Type B pancreatic cell (in vitro differentiated cells): Measurements from ENCODE around the gene NAGLU. TPM values are rescaled to one million over a fixed set of nuclear protein-coding genes. Genes with fewer than 3 reads are reported as not detected.

ENCODE experiments used
- DNase-seq: peaks from one replicate; pipeline ENCODE4 v3.0.0; 2021; ENCODE audit warnings: mixed read lengths; ENCODE audit not compliant: unreplicated experiment; ENCODE audit errors: extremely low spot score
- H3K27ac Mint-ChIP-seq: 2 replicates; pipeline ENCODE4 v1.8.0; 2021; ENCODE audit warnings: mild to moderate bottlenecking, mixed read lengths
- H3K27me3 Mint-ChIP-seq: 2 replicates; pipeline ENCODE4 v1.8.0; 2021; ENCODE audit warnings: mixed read lengths
- H3K36me3 Mint-ChIP-seq: 2 replicates; pipeline ENCODE4 v1.8.0; 2021; ENCODE audit warnings: mixed read lengths
- H3K4me1 Mint-ChIP-seq: one replicate; pipeline ENCODE4 v1.8.0; 2021; ENCODE audit warnings: mixed read lengths; ENCODE audit not compliant: unreplicated experiment
- H3K4me3 Mint-ChIP-seq: 2 replicates; pipeline ENCODE4 v1.8.0; 2021; ENCODE audit warnings: mild to moderate bottlenecking, mixed read lengths
- H3K9me3 Mint-ChIP-seq: 2 replicates; pipeline ENCODE4 v1.8.0; 2021; ENCODE audit warnings: mixed read lengths
- CTCF ChIP-seq: fragments of 200-600 bp; sonication (generic); conservative IDR thresholded peaks from 2 replicates; pipeline ENCODE4 v1.5.0; 2021; ENCODE audit warnings: antibody characterized with exemption, mild to moderate bottlenecking
- total RNA-seq: library from RNA; stranded (reverse); gene quantifications from 2 replicates; pipeline ENCODE4 v1.2.1, GENCODE V29; 2021; ENCODE audit warnings: low replicate concordance

The NAGLU gene
- total RNA-seq, 1 donor from 2014 or later, result 26.5 TPM

GRCh38 chr17:42518046-42518754, 17.8 kb upstream of the NAGLU start:
- H3K4me3 Mint-ChIP-seq, result peak overlapping the region; percentile 64
- no peak for TF ChIP-seq CTCF
- no peaks in the 10 kb centered on the region for H3K9me3 Mint-ChIP-seq
- peak overlapping the region; percentile 84 for H3K27ac Mint-ChIP-seq
- peaks cover 12% of the 10 kb centered on the region for H3K36me3 Mint-ChIP-seq
- H3K4me1 Mint-ChIP-seq, result peaks cover 52% of the 10 kb centered on the region
- no peaks in the 10 kb centered on the region for H3K27me3 Mint-ChIP-seq
- DNase-seq, result no peak

GRCh38 chr17:42518755-42519545, 17.1 kb upstream of the NAGLU start:
- Mint-ChIP-seq H3K27ac (peak overlapping the region; percentile 84), H3K27me3 (no peaks in the 10 kb centered on the region), H3K9me3 (no peaks in the 10 kb centered on the region), H3K4me3 (peak overlapping the region; percentile 64), H3K4me1 (peaks cover 52% of the 10 kb centered on the region), H3K36me3 (peaks cover 12% of the 10 kb centered on the region)
- TF ChIP-seq CTCF, result no peak
- DNase-seq, result no peak

GRCh38 chr17:42519546-42520491, 16.2 kb upstream of the NAGLU start:
- Mint-ChIP-seq H3K27me3 (no peaks in the 10 kb centered on the region), H3K36me3 (peaks cover 10% of the 10 kb centered on the region), H3K4me3 (peak overlapping the region; percentile 49), H3K27ac (peak overlapping the region; percentile 84), H3K9me3 (no peaks in the 10 kb centered on the region), H3K4me1 (peaks cover 52% of the 10 kb centered on the region)
- DNase-seq, result no peak
- TF ChIP-seq CTCF, result no peak

- Mint-ChIP-seq H3K9me3 (no peaks in the 10 kb centered on the region), H3K4me1 (peaks cover 52% of the 10 kb centered on the region), H3K4me3 (peak overlapping the region; percentile 49), H3K27ac (peak overlapping the region; percentile 84), H3K27me3 (no peaks in the 10 kb centered on the region), H3K36me3 (peaks cover 11% of the 10 kb centered on the region)
- no peak for DNase-seq
- peak; percentile 57 for TF ChIP-seq CTCF
These were observed 15.5 kb upstream of the NAGLU start for GRCh38 chr17:42520540-42520951.

- peak overlapping the region; percentile 49 for H3K4me3 Mint-ChIP-seq
- no peaks in the 10 kb centered on the region for H3K9me3 Mint-ChIP-seq
- peak overlapping the region; percentile 84 for H3K27ac Mint-ChIP-seq
- H3K36me3 Mint-ChIP-seq, result peaks cover 11% of the 10 kb centered on the region
- no peak for TF ChIP-seq CTCF
- H3K4me1 Mint-ChIP-seq, result peaks cover 52% of the 10 kb centered on the region
- DNase-seq, result no peak
- H3K27me3 Mint-ChIP-seq, result no peaks in the 10 kb centered on the region
These were observed 15.0 kb upstream of the NAGLU start for GRCh38 chr17:42521036-42521435.
